ENCODE measurements around the gene FIGLA. TPM values are rescaled to one million over a fixed set of nuclear protein-coding genes. Genes with fewer than 3 reads are reported as not detected.

The FIGLA gene
- total RNA-seq, 4 donors from 2014 or later: not detected

DNA sequence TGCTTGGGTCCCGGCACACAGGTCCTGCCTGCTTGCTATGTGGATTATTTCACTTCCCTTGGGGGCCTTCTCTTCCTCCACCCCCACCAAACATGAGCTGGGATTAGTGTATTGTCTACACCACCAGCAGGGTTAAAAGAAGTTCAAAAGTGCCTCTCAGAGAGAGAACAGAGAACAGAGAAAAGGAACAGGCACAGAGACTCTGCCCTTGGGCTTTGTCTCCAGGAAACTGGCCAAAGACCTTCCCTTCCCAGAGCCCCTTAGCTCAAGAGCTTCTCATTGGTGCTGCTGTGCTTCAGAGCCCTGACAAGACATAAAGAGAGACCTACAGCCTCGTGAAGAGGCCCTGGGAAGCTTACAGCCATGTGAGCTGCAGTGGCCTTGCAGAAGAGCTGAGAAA is 7.1 kb upstream of the FIGLA start:
- DNase-seq (ENCODE audit: low spot score in 2 of 2): no peak
- intact Hi-C loops (cut with DNase I; ENCODE audit: low total_unique reads): no loop called here
- H3K4me3 ChIP-seq (ENCODE audit: low read depth, poor library complexity, severe bottlenecking): no peak overlapping the region
- TF ChIP-seq, protein P1, sequence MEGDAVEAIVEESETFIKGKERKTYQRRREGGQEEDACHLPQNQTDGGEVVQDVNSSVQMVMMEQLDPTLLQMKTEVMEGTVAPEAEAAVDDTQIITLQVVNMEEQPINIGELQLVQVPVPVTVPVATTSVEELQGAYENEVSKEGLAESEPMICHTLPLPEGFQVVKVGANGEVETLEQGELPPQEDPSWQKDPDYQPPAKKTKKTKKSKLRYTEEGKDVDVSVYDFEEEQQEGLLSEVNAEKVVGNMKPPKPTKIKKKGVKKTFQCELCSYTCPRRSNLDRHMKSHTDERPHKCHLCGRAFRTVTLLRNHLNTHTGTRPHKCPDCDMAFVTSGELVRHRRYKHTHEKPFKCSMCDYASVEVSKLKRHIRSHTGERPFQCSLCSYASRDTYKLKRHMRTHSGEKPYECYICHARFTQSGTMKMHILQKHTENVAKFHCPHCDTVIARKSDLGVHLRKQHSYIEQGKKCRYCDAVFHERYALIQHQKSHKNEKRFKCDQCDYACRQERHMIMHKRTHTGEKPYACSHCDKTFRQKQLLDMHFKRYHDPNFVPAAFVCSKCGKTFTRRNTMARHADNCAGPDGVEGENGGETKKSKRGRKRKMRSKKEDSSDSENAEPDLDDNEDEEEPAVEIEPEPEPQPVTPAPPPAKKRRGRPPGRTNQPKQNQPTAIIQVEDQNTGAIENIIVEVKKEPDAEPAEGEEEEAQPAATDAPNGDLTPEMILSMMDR (IDR thresholded peaks at IDR 0.05): no peak
- no peak for TF ChIP-seq POLR2A (IDR thresholded peaks at IDR 0.05)
- 36 to 40% methylated on average over 2 of the region's 2 CpGs for WGBS, 2 donors

- intact Hi-C loops (cut with DNase I; ENCODE audit: low total_unique reads): no loop called here
- TF ChIP-seq POLR2A (IDR thresholded peaks at IDR 0.05): no peak
- TF ChIP-seq, protein P1 (IDR thresholded peaks at IDR 0.05): no peak
Observed at GRCh38 chr2:70796262-70796661, 5.8 kb upstream of the FIGLA start.

DNA sequence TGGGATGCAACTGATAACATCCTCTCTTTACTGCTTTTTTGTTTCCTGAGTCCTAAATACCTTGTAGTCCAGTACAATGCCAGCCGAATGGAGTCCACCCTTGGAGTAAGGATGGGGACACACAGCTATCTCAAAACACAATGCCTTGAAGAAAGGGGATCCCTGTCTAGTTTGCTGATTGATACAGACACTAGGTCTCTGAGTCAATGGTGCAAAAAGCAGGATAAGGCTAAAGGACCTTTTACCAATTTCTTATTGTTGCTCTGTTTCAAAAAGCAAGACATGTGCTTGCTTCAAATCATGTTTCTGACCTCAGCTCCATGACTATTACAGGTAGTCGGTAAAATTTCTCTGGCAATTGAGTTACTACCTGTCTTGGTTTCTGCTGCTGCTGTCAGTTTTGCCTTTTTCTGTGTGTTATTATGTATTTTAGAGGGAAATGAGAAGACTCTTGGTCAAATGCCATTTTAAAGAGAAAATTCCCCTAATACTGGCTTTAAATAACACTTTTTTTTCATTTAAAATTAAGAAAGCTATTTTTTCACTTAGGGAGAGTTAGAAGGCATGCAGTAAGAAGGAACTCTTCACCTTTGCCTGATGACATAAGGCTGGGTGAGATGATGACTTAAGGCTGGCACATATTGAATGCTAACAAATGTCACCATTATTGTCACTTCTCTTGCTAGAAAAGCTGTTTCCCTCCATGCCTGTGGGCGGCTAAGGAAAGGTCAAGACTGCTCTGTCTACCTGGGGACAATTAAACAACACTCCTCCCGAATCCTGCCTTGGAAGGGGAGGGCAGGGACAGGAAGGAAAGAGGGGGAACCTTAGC is 4.9 kb upstream of the FIGLA start:
- intact Hi-C loops (cut with DNase I; ENCODE audit: low total_unique reads): no loop called here

More at GRCh38 chr2:70796262-70796661, 5.8 kb upstream of the FIGLA start:
- WGBS, 2 donors: 74 to 85% methylated on average over 1 of the region's 1 CpG
- DNase-seq (ENCODE audit: low spot score in 2 of 2): no peak
- no peak overlapping the region for H3K4me3 ChIP-seq (ENCODE audit: low read depth, poor library complexity, severe bottlenecking)

DNA sequence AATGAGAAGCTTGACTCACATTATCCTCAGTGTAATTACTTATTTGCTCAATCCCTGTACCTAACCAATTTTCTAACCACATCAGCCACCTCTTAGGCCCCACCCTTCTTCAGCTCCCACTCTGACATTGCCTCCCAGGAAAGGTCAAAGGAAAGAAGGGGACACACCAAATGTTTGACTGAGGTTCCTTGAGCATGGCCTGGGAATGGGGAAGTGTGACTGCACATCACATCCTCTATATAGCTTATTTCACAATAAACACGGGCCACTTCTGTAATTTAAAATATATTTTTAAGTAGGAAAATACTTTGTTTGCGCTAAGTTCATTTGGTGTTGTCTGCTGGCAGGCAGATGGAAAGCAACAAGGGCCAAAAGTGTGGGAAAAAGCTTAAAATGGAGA is 3.0 kb upstream of the FIGLA start:
- no peak for DNase-seq (ENCODE audit: low spot score in 2 of 2)
- no peak for TF ChIP-seq POLR2A (IDR thresholded peaks at IDR 0.05)
- TF ChIP-seq, protein P1 (IDR thresholded peaks at IDR 0.05): no peak
- H3K4me3 ChIP-seq (ENCODE audit: low read depth, poor library complexity, severe bottlenecking): no peak overlapping the region
- intact Hi-C loops (cut with DNase I; ENCODE audit: low total_unique reads): no loop called here
- WGBS, 2 donors: 73 to 76% methylated on average over 2 of the region's 2 CpGs

More for the DNA sequence above, 4.9 kb upstream of the FIGLA start:
- H3K4me3 ChIP-seq (ENCODE audit: low read depth, poor library complexity, severe bottlenecking): no peak overlapping the region
- 75 to 76% methylated on average over 4 of the region's 4 CpGs for WGBS, 2 donors
- DNase-seq (ENCODE audit: low spot score in 2 of 2): no peak
- TF ChIP-seq, protein P1 (IDR thresholded peaks at IDR 0.05): no peak
- TF ChIP-seq POLR2A (IDR thresholded peaks at IDR 0.05): no peak

DNA sequence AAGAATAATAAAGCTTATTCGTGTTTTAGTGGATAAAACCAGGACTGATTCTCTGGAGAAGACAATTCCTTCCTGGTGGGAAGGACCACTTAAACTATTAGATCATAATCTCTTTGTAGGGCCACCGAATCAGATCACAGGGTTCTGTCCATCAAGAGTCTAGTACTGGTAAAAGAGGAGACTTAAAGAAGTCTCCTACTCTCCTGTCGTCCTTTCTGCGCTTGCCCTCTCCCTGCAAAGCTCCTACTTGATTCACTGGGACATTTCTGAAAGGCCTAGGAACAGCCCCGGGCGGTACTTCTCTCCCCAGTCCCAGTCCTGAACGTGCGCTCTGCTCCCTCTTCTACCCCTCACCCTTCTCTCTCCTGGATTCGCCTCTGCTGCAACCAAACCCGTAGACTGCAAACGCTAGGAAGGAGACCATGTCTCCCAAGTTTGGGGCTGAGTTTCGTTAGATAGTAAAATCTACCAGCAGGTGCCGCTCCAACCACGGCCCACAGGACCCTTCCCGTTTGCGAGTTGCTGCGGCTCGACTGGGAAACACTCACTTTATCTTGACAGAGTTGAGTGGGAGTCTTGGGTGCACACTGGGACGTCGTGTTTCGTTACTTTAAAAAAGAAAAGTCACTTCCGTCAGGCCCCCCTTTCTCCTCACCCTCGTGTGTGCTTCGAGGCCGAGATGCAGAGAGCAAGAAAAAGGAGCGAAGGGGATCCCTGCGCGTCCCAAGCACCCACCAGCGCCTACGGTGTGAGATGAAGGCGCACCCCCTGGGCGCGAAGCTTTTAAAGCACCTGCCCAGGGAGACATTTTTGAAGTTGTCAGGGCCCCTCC is 923 bp downstream of the FIGLA start:
- no peak overlapping the region for H3K4me3 ChIP-seq (ENCODE audit: low read depth, poor library complexity, severe bottlenecking)
- DNase-seq (ENCODE audit: low spot score in 2 of 2): peak in 1 of 2 donors; percentile 44
- 4 to 6% methylated on average over 33 of the region's 33 CpGs for WGBS, 2 donors
- TF ChIP-seq, protein P1 (IDR thresholded peaks at IDR 0.05): no peak
- TF ChIP-seq POLR2A (IDR thresholded peaks at IDR 0.05): no peak
- intact Hi-C loops (cut with DNase I; ENCODE audit: low total_unique reads): no loop called here

Measured in lower leg skin (tissue), 4 donors.